MV-4-11 (cell line): ENCODE results near the gene NFAT5.
A peak's percentile ranks its signal among the peaks of the same experiment; 100 is the strongest.
"Not testable (repeated sequence)": the region's sequence is repeated elsewhere in the genome, so short reads cannot be mapped to it uniquely, and the experiment has no call there.

ENCODE experiments used
- DNase-seq: peaks from one replicate; lab custom pipeline; 2025; lab: John Stamatoyannopoulos, UW

The NFAT5 gene

GRCh38 chr16:69596801-69597200 is 31.0 kb downstream of the NFAT5 start:
- DNase-seq = no peak

- DNase-seq = no peak
Observed at GRCh38 chr16:69598045-69598444, 32.3 kb downstream of the NFAT5 start.

GRCh38 chr16:69599731-69600130 is 34.0 kb downstream of the NFAT5 start:
- DNase-seq = no peak

GRCh38 chr16:69600202-69600601 is 34.4 kb downstream of the NFAT5 start:
- DNase-seq = peak; percentile 42

- DNase-seq = no peak
Observed at GRCh38 chr16:69601250-69601649, 35.5 kb downstream of the NFAT5 start.

GRCh38 chr16:69606985-69607384 is 41.2 kb downstream of the NFAT5 start:
- no peak for DNase-seq

- DNase-seq = no peak
Observed at GRCh38 chr16:69607674-69608073, 41.9 kb downstream of the NFAT5 start.

- DNase-seq = no peak
Observed at GRCh38 chr16:69610356-69610755, 44.6 kb downstream of the NFAT5 start.

GRCh38 chr16:69611103-69611640 is 45.4 kb downstream of the NFAT5 start:
- no peak for DNase-seq

GRCh38 chr16:69613378-69614154 is 47.8 kb downstream of the NFAT5 start:
- DNase-seq = no peak

- no peak for DNase-seq
Observed at GRCh38 chr16:69615528-69615927, 49.8 kb downstream of the NFAT5 start.

- no peak for DNase-seq
Observed at GRCh38 chr16:69616082-69616481, 50.3 kb downstream of the NFAT5 start.

GRCh38 chr16:69618307-69618706 is 52.5 kb downstream of the NFAT5 start:
- DNase-seq = no peak

GRCh38 chr16:69618721-69619120 is 53.0 kb downstream of the NFAT5 start:
- no peak for DNase-seq

- no peak for DNase-seq
Observed at GRCh38 chr16:69619514-69619913, 53.7 kb downstream of the NFAT5 start.

- peak; percentile 35 for DNase-seq
Observed at GRCh38 chr16:69620573-69620972, 54.8 kb downstream of the NFAT5 start.

- DNase-seq = no peak
Observed at GRCh38 chr16:69621225-69621624, 55.5 kb downstream of the NFAT5 start.

- no peak for DNase-seq
Observed at GRCh38 chr16:69626256-69626655, 60.5 kb downstream of the NFAT5 start.

- no peak for DNase-seq
Observed at GRCh38 chr16:69632828-69633227, 67.1 kb downstream of the NFAT5 start.

GRCh38 chr16:69633375-69633774 is 67.6 kb downstream of the NFAT5 start:
- DNase-seq = no peak

- DNase-seq = not testable (repeated sequence)
Observed at GRCh38 chr16:69636563-69637146, 70.9 kb downstream of the NFAT5 start.

GRCh38 chr16:69637206-69637865 is 71.6 kb downstream of the NFAT5 start:
- not testable (repeated sequence) for DNase-seq

- DNase-seq = not testable (repeated sequence)
Observed at GRCh38 chr16:69643997-69644396, 78.2 kb downstream of the NFAT5 start.
